Endothelial cell of umbilical vein (primary cell): ENCODE data around the gene GPR176.

ENCODE experiments used
- CTCF ChIP-seq, 2 donors: IDR thresholded peaks; 1 replicate in 1 of 2; 2 replicates in 1 of 2; pipeline ENCODE4 v1.5.1; 2011; ENCODE audit warnings: low read length in 2 of 2, mild to moderate bottlenecking in 2 of 2, moderate library complexity in 2 of 2, control low read depth in 1 of 2, inconsistent platforms in 1 of 2, low read depth in 1 of 2; ENCODE audit not compliant: insufficient read depth in 1 of 2; ENCODE audit errors: extremely low read depth in 1 of 2
- MAX ChIP-seq: IDR thresholded peaks from 2 replicates; pipeline ENCODE4 v1.6.1; 2011; ENCODE audit not compliant: insufficient read depth, insufficient read length

GRCh38 chr15:39826975-39827374, 93.1 kb downstream of the GPR176 start:
- TF ChIP-seq CTCF (IDR thresholded peaks at IDR 0.05; ENCODE audit: extremely low read depth in 1 of 2, insufficient read depth in 1 of 2, low read depth in 1 of 2, low read length in 2 of 2), result no peak
- no peak for TF ChIP-seq MAX
